ENCODE measurements around the gene TXNDC17. TPM values are rescaled to one million over a fixed set of nuclear protein-coding genes. Genes with fewer than 3 reads are reported as not detected.

TXNDC17 gene
- total and polyA plus RNA-seq, 2 of the 4 experiments (the other 2 are of a cell fraction) = 45.0 to 494 TPM

DNA sequence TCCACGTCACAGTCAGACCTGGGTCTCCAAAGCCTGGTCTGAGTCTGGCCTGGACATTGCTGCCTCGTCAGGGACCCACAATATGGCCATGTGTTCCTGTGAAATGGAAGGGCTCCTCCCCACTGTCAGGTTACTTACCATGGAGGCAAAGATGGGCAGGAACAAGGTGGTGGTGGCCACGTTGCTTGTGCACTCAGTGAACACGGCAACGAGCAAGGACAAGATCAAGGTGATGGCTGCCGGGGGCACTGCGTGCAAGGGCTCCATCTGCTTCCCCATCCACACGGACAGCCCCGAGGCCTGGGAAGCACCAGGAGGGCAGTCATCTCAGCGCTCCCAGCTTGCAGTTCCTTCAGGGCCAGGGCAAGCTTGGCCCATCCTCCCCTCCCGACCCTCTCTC is 49.8 kb downstream of the TXNDC17 start:
- Histone ChIP-seq H4K5ac (ENCODE audit: low read depth, low read length) (no peak overlapping the region), H3K14ac (replicated peaks; ENCODE audit: low read depth, low read length) (no peak overlapping the region), H4K91ac (ENCODE audit: insufficient read depth, low read depth, low read length) (no peak overlapping the region), H3K9me3 (ENCODE audit: control insufficient read depth, insufficient read depth, low read length) (no peaks in the 10 kb centered on the region), H2AFZ (replicated peaks; ENCODE audit: low read length, poor library complexity) (no peak overlapping the region), H3K18ac (ENCODE audit: low read depth, low read length) (no peak overlapping the region), H3K79me1 (ENCODE audit: low read depth in 1 of 2, low read length in 2 of 2) (no peaks in the 10 kb centered on the region), H3K4me1 (ENCODE audit: control insufficient read depth, insufficient read depth, low read length) (no peaks in the 10 kb centered on the region), H2BK120ac (ENCODE audit: low read depth, low read length) (no peak overlapping the region), H3K4me2 (ENCODE audit: low read depth, low read length) (no peak overlapping the region), H3K9me1 (ENCODE audit: insufficient read depth, low read length) (no peaks in the 10 kb centered on the region), H2BK5ac (ENCODE audit: low read depth, low read length, poor library complexity, severe bottlenecking) (no peak overlapping the region), H3K56ac (ENCODE audit: extremely low read depth, insufficient read depth, low read length) (no peak overlapping the region), H2AK9ac (replicated peaks; ENCODE audit: low read depth, low read length, poor library complexity) (no peak overlapping the region), H2BK20ac (ENCODE audit: low read depth, low read length) (no peak overlapping the region), H3K4me3 (ENCODE audit: insufficient read depth, low read depth, low read length) (no peak overlapping the region), H3K27ac (ENCODE audit: insufficient read depth, low read length) (no peak overlapping the region), H3K36me3 (ENCODE audit: control insufficient read depth, insufficient read depth, low read length) (no peaks in the 10 kb centered on the region), H4K8ac (ENCODE audit: low read depth in 2 of 2, low read length in 2 of 2) (no peak overlapping the region), H4K20me1 (ENCODE audit: insufficient read depth, low read length) (no peaks in the 10 kb centered on the region), H2AK5ac (ENCODE audit: low read depth, low read length) (no peak overlapping the region), H3K4ac (ENCODE audit: low read depth, low read length) (no peak overlapping the region), H3K9ac (ENCODE audit: low read depth, low read length) (no peak overlapping the region), H3K23ac (ENCODE audit: low read depth, low read length) (no peak overlapping the region), H3K27me3 (ENCODE audit: control insufficient read depth, insufficient read depth, low read length) (peaks cover 11% of the 10 kb centered on the region), H2BK15ac (ENCODE audit: low read depth, low read length) (no peak overlapping the region)
- BruUV-seq (replicated peaks) = no TSS peak
- ATAC-seq (ENCODE audit: low read depth) = no peak
- TF ChIP-seq MXI1 (IDR thresholded peaks at IDR 0.05; ENCODE audit: borderline replicate concordance, low read depth, low read length) = no peak
- TF ChIP-seq FOS (IDR thresholded peaks at IDR 0.05; ENCODE audit: low read depth, low read length) = no peak
- no peak for TF ChIP-seq CHD1 (IDR thresholded peaks at IDR 0.05; ENCODE audit: low read depth, low read length)
- TF ChIP-seq BHLHE40 (IDR thresholded peaks at IDR 0.05; ENCODE audit: low read depth, low read length) = no peak
- no peak for TF ChIP-seq MAZ (IDR thresholded peaks at IDR 0.05; ENCODE audit: borderline replicate concordance, low read depth, low read length)
- TF ChIP-seq RFX5 (IDR thresholded peaks at IDR 0.05; ENCODE audit: low read depth, low read length) = no peak
- TF ChIP-seq MAFK (IDR thresholded peaks at IDR 0.05; ENCODE audit: low read depth, low read length) = no peak
- TF ChIP-seq CEBPB (IDR thresholded peaks at IDR 0.05; ENCODE audit: low read depth, low read length) = no peak
- TF ChIP-seq, protein P1, sequence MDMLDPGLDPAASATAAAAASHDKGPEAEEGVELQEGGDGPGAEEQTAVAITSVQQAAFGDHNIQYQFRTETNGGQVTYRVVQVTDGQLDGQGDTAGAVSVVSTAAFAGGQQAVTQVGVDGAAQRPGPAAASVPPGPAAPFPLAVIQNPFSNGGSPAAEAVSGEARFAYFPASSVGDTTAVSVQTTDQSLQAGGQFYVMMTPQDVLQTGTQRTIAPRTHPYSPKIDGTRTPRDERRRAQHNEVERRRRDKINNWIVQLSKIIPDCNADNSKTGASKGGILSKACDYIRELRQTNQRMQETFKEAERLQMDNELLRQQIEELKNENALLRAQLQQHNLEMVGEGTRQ (IDR thresholded peaks at IDR 0.05; ENCODE audit: low read depth, low read length) = no peak
- no peak for TF ChIP-seq SMC3 (IDR thresholded peaks at IDR 0.05; ENCODE audit: low read depth, low read length)
- no peak for TF ChIP-seq RCOR1 (IDR thresholded peaks at IDR 0.05; ENCODE audit: insufficient replicate concordance, low read length)
- TF ChIP-seq, protein P2, sequence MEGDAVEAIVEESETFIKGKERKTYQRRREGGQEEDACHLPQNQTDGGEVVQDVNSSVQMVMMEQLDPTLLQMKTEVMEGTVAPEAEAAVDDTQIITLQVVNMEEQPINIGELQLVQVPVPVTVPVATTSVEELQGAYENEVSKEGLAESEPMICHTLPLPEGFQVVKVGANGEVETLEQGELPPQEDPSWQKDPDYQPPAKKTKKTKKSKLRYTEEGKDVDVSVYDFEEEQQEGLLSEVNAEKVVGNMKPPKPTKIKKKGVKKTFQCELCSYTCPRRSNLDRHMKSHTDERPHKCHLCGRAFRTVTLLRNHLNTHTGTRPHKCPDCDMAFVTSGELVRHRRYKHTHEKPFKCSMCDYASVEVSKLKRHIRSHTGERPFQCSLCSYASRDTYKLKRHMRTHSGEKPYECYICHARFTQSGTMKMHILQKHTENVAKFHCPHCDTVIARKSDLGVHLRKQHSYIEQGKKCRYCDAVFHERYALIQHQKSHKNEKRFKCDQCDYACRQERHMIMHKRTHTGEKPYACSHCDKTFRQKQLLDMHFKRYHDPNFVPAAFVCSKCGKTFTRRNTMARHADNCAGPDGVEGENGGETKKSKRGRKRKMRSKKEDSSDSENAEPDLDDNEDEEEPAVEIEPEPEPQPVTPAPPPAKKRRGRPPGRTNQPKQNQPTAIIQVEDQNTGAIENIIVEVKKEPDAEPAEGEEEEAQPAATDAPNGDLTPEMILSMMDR (conservative IDR thresholded peaks at IDR 0.05; ENCODE audit: low read depth, low read length) = no peak
- TF ChIP-seq, protein P3, sequence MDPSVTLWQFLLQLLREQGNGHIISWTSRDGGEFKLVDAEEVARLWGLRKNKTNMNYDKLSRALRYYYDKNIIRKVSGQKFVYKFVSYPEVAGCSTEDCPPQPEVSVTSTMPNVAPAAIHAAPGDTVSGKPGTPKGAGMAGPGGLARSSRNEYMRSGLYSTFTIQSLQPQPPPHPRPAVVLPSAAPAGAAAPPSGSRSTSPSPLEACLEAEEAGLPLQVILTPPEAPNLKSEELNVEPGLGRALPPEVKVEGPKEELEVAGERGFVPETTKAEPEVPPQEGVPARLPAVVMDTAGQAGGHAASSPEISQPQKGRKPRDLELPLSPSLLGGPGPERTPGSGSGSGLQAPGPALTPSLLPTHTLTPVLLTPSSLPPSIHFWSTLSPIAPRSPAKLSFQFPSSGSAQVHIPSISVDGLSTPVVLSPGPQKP (IDR thresholded peaks at IDR 0.05; ENCODE audit: borderline replicate concordance, low read depth, low read length) = no peak
- no peak for TF ChIP-seq NFE2L2 (IDR thresholded peaks at IDR 0.05; ENCODE audit: low read depth, low read length)
- no peak for TF ChIP-seq POLR2A (IDR thresholded peaks at IDR 0.05; ENCODE audit: low read depth, low read length)
- no peak for TF ChIP-seq RAD21 (IDR thresholded peaks at IDR 0.05; ENCODE audit: low read length)
- CTCF ChIA-PET = no interaction called here
- intact Hi-C loops (cut with micrococcal nuclease) = no loop called here
- in situ Hi-C loops (cut with MboI; ENCODE audit: low sequenced_read_pairs) = no loop called here
- dilution Hi-C loops (cut with HindIII; ENCODE audit: low sequenced_read_pairs, unreplicated experiment) = no loop called here
- POLR2A ChIA-PET (ENCODE audit: unreplicated experiment) = no interaction called here
- WGBS, 2 experiments (ENCODE audit: extremely low coverage in 2 of 2, insufficient read length in 1 of 2) = 67% methylated on average over 9 of the region's 11 CpGs; no CpG with 5 or more reads in 1 of the 2 experiments
- no peak for DNase-seq

Measured in IMR-90 (cell line).